ENCODE results near the gene CABCOCO1. TPM values are rescaled to one million over a fixed set of nuclear protein-coding genes. Genes with fewer than 3 reads are reported as not detected.

CABCOCO1 gene
- total and polyA plus RNA-seq, 10 of the 15 experiments (the other 5 are each of a cell fraction or from before 2014, with no cell fraction given): not detected

GRCh38 chr10:61795147-61795546 is 132.4 kb downstream of the CABCOCO1 start:
- Histone ChIP-seq H4K20me1 (ENCODE audit: control insufficient read depth, insufficient read depth) (no peaks in the 10 kb centered on the region), H3K79me2 (ENCODE audit: control insufficient read depth, insufficient read depth, low read length) (no peaks in the 10 kb centered on the region), H3K4me3 (no peak overlapping the region), H2AFZ (ENCODE audit: control insufficient read depth, low read depth, low read length) (no peak overlapping the region), H3K27me3 (replicated peaks in 1 of 2; ENCODE audit: control insufficient read depth in 2 of 2, insufficient read depth in 2 of 2, low read length in 1 of 2) (no peaks in the 10 kb centered on the region), H3K27ac (ENCODE audit: control insufficient read depth, insufficient read depth) (no peak overlapping the region), H3K9ac (ENCODE audit: control insufficient read depth, insufficient read depth, low read length) (no peak overlapping the region), H3K9me3 (replicated peaks; ENCODE audit: control insufficient read depth, insufficient read depth, low read length) (no peaks in the 10 kb centered on the region), H3K4me1 (ENCODE audit: control insufficient read depth, insufficient read depth, low read length) (no peaks in the 10 kb centered on the region), H3K4me2 (ENCODE audit: control insufficient read depth, insufficient read depth) (no peak overlapping the region), H3K36me3 (ENCODE audit: control insufficient read depth in 2 of 2, insufficient read depth in 2 of 2, low read length in 1 of 2) (no peaks in the 10 kb centered on the region)
- DNase-seq (ENCODE audit: low read depth, low spot score) (no peak), ATAC-seq (no peak), FAIRE-seq (no peak)
- 42% methylated on average over 2 of the region's 2 CpGs for WGBS (ENCODE audit: insufficient coverage, insufficient replicate concordance, low lambda C conversion rate, missing lambda C conversion rate)
- intact Hi-C loops (cut with micrococcal nuclease; ENCODE audit: unreplicated experiment): no loop called here
- POLR2A ChIA-PET: no interaction called here
- no TSS peak for BruUV-seq (replicated peaks)
- in situ Hi-C loops (cut with MboI): no loop called here
- SMC1A ChIA-PET (ENCODE audit: uncharacterized antibody, unreplicated experiment): no interaction called here
- RAD21 ChIA-PET (ENCODE audit: unreplicated experiment): no interaction called here
- CTCF ChIA-PET: no interaction called here
- TF ChIP-seq ZSCAN29 (IDR thresholded peaks at IDR 0.05) (no peak), ZBTB40 (IDR thresholded peaks at IDR 0.05; ENCODE audit: borderline replicate concordance) (no peak), GABPA (IDR thresholded peaks at IDR 0.05; ENCODE audit: low read depth) (no peak), CEBPZ (IDR thresholded peaks at IDR 0.05; ENCODE audit: low read depth, low read length) (no peak), HSF1 (IDR thresholded peaks at IDR 0.05; ENCODE audit: low read depth, low read length) (no peak), SKIL (IDR thresholded peaks at IDR 0.05; ENCODE audit: low read depth, poor library complexity, severe bottlenecking) (no peak), BCL3 (IDR thresholded peaks at IDR 0.05; ENCODE audit: borderline replicate concordance, insufficient read depth, low read depth, low read length, poor library complexity, severe bottlenecking) (no peak), POU2F2 (IDR thresholded peaks at IDR 0.05; ENCODE audit: borderline replicate concordance, low read depth, low read length) (no peak), JUNB (IDR thresholded peaks at IDR 0.05) (no peak)
